Hematopoietic multipotent progenitor cell treated with erythropoietin and hydrocortisone succinate and interleukin-3 and kit ligand, for 4 days (in vitro differentiated cells): Measurements from ENCODE around the gene ERO1A.
"Not testable (repeated sequence)": the region's sequence is repeated elsewhere in the genome, so short reads cannot be mapped to it uniquely, and the experiment has no call there.

Experiments
- DNase-seq: peaks from one replicate; pipeline ENCODE4 v3.0.0-alpha.2; 2015

The ERO1A gene, protein sequence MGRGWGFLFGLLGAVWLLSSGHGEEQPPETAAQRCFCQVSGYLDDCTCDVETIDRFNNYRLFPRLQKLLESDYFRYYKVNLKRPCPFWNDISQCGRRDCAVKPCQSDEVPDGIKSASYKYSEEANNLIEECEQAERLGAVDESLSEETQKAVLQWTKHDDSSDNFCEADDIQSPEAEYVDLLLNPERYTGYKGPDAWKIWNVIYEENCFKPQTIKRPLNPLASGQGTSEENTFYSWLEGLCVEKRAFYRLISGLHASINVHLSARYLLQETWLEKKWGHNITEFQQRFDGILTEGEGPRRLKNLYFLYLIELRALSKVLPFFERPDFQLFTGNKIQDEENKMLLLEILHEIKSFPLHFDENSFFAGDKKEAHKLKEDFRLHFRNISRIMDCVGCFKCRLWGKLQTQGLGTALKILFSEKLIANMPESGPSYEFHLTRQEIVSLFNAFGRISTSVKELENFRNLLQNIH

DNA sequence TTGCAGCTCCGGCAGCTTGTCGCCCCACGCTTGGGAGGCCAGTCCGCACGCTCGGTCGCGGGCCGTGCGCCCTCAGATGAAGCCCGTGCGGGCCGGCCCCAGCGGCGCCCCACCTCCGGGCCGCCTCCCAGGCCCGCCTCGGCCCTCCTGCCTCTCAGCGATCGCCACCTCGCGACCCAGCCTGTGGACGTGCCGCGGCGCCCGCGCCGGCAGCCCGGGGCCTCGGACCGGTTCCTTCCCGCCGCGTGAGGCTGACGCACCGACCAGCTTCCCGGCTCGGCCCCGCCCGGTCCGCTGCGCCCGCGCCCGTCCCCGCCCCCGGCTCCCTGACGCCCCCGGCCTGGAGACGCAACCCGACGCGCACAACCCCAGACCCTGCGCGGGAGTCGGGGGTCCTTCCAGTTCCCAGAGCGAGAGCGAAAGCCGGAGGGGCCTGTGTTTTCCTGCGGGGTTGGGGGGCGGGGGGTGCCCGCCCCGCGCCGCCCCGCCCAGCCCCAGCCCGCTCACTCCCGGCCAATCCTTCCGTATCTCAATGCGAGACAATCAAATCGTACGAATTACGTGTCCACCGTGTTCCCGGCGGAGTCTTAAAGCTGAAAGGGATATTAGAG is at the start of gene ERO1A:
Gene ERO1A (minus strand): TSS at position 78 of the 611 bp plus-strand sequence. CDS start 77 bp downstream, at position 1.
- peak; percentile 84 for DNase-seq

DNA sequence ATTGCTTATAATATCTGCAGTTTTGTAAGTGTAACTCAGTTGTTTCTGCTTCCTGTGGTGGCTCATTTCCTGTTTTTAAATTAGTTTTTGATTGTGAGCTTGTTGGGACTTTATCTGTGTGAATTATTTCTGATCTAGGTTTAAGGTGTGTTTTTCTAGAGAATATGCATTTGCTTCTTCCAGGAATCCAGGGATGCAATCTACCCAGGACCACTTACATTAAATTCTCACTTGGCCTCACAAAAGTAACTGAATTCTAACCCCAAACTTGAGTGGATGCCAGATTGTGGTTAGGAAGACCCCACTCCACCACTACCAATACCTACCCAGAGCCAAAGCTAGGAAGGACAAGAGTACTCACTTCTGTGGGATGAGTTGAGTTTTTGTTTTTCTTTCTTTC is 46.5 kb upstream of the ERO1A start:
- peak; percentile 32 for DNase-seq

DNA sequence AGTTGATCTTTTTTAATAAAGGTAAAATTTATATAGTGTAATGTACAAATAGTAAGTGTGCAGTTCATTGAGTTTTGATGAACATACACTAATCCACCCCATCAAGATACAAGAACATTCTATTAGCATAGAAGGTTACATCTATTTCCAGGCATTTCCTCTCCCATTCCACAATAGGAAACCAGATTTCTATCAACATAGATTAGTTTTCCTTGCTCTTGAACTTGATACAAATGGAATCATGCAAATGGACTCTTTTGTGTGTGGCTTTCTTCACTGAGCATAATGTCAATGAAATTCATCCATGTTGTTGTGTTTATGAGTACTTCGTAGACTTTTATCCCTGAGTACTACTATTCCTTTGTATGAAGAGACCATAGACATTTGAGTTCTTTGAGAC is 45.4 kb upstream of the ERO1A start:
- DNase-seq = no peak

DNA sequence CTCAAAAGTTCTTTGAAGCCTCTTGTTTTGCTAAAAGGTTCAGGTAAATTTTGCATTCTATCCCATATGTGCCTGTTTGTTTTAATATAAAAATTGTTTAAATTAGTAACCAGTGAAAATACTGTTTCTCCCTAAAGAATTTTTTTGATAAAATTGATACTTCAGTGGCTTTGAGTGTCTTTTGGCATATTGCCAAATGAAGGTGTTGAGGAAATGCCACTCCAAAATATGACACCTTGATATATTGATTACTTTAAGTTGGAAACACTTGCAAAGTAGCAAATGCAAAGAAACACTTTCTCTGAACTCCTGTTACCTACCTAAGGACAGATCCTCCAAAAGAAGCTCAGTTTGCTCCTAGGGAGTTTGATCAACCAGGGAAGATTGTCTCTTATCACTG is 43.1 kb upstream of the ERO1A start:
- no peak for DNase-seq

DNA sequence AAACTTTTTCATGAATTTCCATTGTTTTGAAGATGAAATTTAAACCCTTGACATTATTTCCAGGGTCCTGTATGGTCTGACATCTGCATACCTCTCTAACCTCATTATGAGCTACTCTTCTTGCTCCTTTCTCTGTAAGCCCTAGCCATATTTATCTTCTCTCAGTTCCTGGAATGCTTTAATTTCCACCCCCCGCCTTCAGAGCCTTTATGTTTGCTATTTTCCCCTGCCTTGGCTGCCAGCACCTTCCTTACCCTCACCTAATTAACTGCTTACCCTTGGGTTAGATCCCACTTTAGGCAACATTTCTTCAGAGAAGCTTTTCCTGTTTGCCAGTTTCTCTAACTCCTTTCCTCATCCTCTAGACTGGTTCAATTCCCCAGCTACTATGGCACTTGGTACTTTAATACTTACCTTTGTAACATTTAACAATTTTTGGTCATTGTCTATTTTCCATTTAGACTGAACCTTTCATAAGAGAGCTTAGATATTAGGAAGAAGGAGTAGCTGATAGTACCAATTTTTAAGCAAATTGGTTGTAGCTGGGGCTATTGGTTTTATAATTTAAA is 40.6 kb upstream of the ERO1A start:
- no peak for DNase-seq

GRCh38 chr14:52733824-52734223 is 38.5 kb upstream of the ERO1A start:
- no peak for DNase-seq

DNA sequence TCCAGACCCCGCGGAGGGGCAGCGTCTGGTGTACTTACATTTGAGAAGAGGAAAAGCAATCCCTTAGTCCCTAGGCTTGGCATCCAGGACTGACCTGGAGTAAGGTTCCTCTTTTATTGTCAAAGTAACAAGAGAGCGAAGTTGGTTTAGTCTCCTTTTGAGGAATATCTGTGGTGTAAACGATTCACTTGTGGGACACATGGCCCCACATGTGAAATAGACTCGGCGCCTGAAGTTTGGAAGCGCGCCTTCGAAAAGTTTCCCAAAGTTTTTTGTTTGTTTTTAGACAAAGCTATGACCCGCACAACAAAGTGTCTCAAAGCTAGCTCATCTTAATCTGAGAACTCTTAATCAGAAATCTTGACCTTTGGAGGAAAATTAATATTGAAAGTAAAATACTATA is 35.4 kb upstream of the ERO1A start:
- DNase-seq = peak; percentile 62

DNA sequence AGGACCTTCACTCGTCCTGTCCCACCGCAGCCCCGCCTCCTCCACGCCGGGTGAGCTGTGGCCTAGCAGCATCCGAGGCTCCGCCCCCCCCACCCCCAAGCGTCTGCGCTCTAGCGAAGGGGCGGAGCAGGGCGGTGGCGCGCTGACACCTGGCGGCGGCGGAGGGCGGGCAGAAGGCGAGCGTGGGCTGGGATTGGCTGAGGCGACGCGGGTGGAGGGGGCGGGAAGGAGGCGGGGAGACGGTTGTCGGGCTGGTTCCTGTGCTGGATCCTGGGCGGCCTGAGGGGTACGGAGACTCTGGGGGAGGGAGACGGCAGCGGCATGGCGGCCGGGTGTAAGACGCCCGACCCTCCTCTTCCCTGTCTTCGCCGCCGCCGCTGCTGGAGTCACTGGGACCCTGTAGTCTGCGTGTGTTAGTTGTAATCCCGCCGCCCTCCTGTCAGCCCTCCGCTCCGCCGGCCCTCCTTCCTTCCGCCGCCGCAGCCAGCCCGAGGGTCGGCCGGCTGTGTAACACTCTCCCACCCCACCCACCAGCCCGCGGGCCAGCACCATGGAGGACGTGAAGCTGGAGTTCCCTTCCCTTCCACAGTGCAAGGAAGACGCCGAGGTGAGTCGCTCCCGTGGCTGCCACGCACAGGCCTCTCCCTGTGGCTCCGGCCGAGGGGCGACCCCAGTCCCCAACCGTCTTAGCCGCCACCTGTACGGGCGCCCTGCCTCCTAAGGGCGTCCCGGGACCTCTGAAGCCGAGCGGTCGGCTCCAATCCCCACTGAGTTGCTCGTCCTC is 34.8 kb upstream of the ERO1A start, which contains the start of gene STYX:
Gene STYX (plus strand): TSS at position 242 of the 784 bp plus-strand sequence. CDS start 309 bp downstream, at position 551.
- peak; percentile 100 for DNase-seq

DNA sequence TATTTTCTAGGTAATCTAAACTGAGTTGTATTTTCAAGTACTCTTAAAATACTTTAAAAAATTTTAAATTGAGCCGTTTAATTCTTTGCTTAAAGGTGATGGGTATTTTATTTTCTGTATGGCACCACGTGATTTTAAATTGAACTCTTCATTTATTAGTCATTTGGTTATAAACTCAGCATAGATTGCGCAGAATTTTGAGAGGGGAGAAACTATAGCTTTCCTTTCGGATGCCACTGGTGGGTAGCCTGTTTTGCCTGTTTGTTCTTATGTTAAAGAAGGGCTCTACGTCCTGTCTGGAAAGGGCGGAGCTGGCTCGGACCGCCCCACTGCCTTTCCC is 34.2 kb upstream of the ERO1A start:
- DNase-seq = no peak

- not testable (repeated sequence) for DNase-seq
These were observed 33.7 kb upstream of the ERO1A start for GRCh38 chr14:52729035-52729434.

GRCh38 chr14:52727509-52727908 is 32.2 kb upstream of the ERO1A start:
- not testable (repeated sequence) for DNase-seq

DNA sequence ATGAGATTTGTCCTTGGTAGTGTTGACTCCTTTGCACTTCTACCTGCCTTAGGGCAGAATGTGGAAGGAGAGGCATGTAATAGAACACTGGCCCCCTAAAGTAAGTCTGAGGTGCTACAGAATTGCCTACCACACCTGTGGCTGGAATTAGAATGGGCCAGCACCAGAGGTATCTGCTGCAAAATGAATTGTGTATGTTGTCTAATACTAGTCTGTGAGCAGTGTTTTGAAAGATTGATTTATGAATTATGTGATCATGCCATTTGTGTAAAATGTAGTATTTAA is 28.9 kb upstream of the ERO1A start:
- no peak for DNase-seq

GRCh38 chr14:52723514-52724359 is 28.4 kb upstream of the ERO1A start:
- DNase-seq = no peak

GRCh38 chr14:52716155-52716554 is 20.8 kb upstream of the ERO1A start:
- no peak for DNase-seq

DNA sequence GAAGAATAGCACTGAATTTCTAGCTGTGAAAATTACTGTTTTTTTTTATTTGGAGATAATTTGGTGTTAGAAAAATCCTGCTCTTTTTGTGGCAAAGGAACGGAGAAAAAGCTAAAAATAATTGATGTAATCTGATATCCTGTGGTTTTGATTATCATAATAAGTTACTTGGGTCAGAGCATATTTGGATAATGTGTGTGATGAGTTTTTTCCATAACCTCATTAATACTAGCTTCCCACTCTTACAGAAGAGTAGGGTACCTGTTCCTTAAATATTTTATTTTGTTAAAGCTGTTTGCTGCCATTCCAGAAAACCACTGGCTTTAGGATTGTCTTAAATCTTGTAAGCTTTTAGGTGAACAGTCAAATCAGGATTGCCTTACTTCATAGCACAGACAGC is 16.3 kb upstream of the ERO1A start:
- DNase-seq = no peak

DNA sequence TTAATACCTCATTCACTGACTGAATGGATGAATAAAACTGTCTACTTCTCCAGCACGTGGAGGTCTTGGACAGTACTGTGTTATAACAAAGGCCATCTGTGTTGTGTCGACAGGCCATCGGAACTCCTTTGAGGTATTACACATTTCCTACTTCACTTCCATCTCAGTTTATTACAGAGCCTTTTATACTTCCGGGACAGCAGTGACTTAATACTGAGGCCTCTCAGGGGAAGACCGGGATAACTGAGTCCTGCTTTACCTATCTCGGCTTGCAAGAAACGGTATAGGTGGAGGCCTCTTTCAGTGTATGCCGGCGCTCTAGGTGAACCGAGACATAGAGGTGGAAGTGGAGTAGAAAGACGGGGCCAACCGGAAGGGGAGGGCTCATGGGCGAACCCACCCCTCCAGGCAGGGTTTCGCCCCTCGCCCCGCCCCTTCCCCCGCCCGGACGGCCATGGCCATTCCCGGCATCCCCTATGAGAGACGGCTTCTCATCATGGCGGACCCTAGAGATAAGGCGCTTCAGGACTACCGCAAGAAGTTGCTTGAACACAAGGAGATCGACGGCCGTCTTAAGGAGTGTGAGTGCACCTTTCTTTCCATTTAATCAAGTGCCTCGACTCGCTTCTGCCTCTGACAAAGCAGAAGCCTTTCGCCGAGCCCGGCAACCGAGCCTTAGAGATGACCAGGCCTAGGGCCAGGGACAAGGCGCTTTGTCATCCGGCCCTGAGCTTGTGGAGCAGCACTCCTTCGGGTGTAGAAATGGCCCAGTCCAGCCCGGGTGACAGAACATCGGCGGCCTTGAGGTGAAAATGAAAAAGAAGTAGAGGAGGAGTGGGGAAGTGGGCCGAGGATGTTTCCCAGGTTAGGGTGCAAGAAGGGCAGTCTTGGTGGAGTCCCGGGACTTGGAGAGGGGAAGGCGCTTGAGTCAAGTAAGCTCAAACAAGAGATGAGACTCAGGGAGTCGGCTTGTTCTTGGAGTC is 11.7 kb upstream of the ERO1A start, which contains the start of gene PSMC6:
Gene PSMC6 (plus strand): TSS at position 477 of the 983 bp plus-strand sequence. CDS start 20 bp downstream, at position 497.
- peak; percentile 98 for DNase-seq

DNA sequence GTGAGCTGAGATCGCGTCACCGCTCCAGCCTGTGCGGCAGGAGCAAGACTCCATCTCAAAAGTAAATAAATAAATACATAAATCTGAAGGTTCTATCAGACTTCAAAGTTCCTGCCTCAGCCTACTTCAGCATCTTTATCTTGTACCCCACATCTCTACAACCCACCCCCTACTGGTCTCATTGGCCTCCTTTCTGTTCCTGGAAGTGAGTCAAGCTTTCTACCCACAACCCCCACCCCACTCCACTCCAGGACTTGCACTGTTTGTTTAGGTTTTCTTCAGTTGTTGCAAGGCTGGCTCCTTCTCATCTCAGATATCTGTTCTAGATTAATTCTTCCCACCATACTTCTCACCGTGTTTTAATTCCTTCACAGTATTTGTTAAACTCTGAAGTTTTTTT is 10.9 kb upstream of the ERO1A start:
- peak; percentile 90 for DNase-seq

DNA sequence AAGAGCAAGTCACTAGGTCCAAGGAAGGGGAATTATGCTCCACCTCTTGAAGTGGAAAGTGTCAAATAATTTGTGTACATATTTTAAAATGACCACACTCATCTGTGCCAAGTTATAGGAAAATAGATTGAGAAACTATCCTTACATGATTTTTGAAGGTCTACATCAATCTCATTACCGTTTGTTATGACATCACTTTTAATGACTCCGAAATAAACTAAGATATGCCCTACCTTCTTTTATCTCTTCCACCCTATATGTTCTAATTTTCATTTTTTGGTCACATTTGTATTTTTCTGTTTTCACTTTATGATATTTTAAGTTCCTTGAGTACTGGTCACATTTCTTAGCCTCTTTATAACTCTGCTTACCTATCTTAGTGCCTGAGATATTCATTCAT is 8.3 kb upstream of the ERO1A start:
- DNase-seq = no peak

- no peak for DNase-seq
These were observed 7.9 kb upstream of the ERO1A start for GRCh38 chr14:52703225-52703624.

- no peak for DNase-seq
These were observed 5.9 kb upstream of the ERO1A start for GRCh38 chr14:52701223-52701622.

- DNase-seq = no peak
These were observed 5.4 kb upstream of the ERO1A start for GRCh38 chr14:52700701-52701172.
